Esophagus (tissue), 2 donors: ENCODE measurements around the gene TRPC4. TPM values are rescaled to one million over a fixed set of nuclear protein-coding genes. Genes with fewer than 3 reads are reported as not detected.
"Not testable (repeated sequence)": the region's sequence is repeated elsewhere in the genome, so short reads cannot be mapped to it uniquely, and the experiment has no call there.

Experiments
- H3K27ac ChIP-seq, 2 donors: one replicate each; pipeline ENCODE4 v1.5.1; 2013; ENCODE audit warnings: low read depth in 2 of 2, mild to moderate bottlenecking in 2 of 2, inconsistent platforms in 1 of 2, low read length in 1 of 2, moderate library complexity in 1 of 2
- H3K27me3 ChIP-seq, 2 donors: one replicate each; pipeline ENCODE4 v1.6.1; 2013; ENCODE audit warnings: low read length in 2 of 2, control low read depth in 1 of 2, mild to moderate bottlenecking in 1 of 2; ENCODE audit not compliant: insufficient read depth in 2 of 2, control insufficient read depth in 1 of 2
- H3K36me3 ChIP-seq, 2 donors: one replicate each; pipeline ENCODE4 v1.6.1; 2013; ENCODE audit warnings: low read length in 1 of 2; ENCODE audit not compliant: control insufficient read depth in 2 of 2, insufficient read depth in 2 of 2
- H3K4me1 ChIP-seq, 2 donors: one replicate each; pipeline ENCODE4 v1.6.1; 2013; ENCODE audit warnings: low read length in 1 of 2; ENCODE audit not compliant: control insufficient read depth in 2 of 2, insufficient read depth in 2 of 2
- H3K4me3 ChIP-seq, 2 donors: one replicate each; pipeline ENCODE4 v1.5.1; 2013; ENCODE audit warnings: low read length in 2 of 2, mild to moderate bottlenecking in 2 of 2, low read depth in 1 of 2, moderate library complexity in 1 of 2
- H3K9me3 ChIP-seq, 2 donors: one replicate each; pipeline ENCODE4 v1.6.1; 2013; ENCODE audit warnings: mild to moderate bottlenecking in 2 of 2, low read depth in 1 of 2, low read length in 1 of 2, moderate library complexity in 1 of 2; ENCODE audit not compliant: control insufficient read depth in 2 of 2, insufficient read depth in 1 of 2
- WGBS, 2 donors: extraction: QIAGEN DNeasy Blood & Tissue Kit; methylation state at CpG; one replicate each; pipeline ENCODE4 v1.1.7; 2013; 5-methylcytosine and 5-hydroxymethylcytosine counted together
- polyA plus RNA-seq, 2 donors: library from polyadenylated mRNA; stranded (reverse); fragments of 200-250 nt; gene quantifications; one replicate each; pipeline ENCODE4 v1.2.3, GENCODE V29; 2013
- donor health status: healthy with polysubstance abuse.
- donor health status: Bipolar disorder and iron deficiency.

The TRPC4 gene
- polyA plus RNA-seq, 2 donors = 0.04 to 0.06 TPM

DNA sequence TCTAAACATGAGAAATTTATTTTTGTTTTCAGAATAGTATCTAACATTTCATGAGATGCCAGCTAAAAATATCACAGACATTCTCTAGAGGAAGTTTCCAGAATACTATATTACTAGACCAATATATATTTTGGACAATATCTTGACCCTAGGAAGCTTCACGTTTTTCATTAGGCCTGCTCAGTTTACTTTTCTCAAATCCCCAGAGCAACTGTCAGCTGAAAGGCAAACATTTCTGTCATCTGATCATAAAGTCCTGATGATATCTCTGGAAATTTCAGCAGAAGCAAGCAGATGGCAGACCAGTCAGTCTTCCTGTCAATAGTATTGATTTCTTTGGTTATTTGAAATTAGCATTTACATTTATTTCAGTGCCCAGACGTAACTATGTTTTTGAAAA lies 275.0 kb downstream of the TRPC4 start:
- Histone ChIP-seq H3K27ac (no peak overlapping the region), H3K36me3 (no peaks in the 10 kb centered on the region), H3K4me1 (no peaks in the 10 kb centered on the region), H3K27me3 (no peaks in the 10 kb centered on the region), H3K9me3 (no peaks in the 10 kb centered on the region), H3K4me3 (no peak overlapping the region)
- 50% methylated on average over 2 of the region's 2 CpGs for WGBS, 2 donors

DNA sequence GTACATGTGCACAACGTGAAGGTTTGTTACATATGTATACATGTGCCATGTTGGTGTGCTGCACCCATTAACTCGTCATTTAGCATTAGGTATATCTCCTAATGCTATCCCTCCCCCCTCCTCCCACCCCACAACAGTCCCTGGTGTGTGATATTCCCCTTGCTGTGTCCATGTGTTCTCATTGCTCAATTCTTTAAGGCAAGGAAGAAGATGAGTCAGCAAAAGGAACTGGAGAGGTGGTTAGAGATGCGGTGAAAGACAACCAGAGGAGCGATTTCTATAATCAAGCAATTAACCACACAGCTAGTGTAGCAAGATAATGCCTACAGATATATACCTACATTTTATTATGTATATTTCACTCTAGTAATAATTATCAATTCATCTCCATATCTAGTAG lies 280.2 kb downstream of the TRPC4 start:
- H3K27me3 ChIP-seq, H3K9me3 ChIP-seq, H3K4me1 ChIP-seq, H3K4me3 ChIP-seq, H3K36me3 ChIP-seq, H3K27ac ChIP-seq: not testable (repeated sequence)
- WGBS, 2 donors = 80 to 84% methylated on average over 4 of the region's 4 CpGs

DNA sequence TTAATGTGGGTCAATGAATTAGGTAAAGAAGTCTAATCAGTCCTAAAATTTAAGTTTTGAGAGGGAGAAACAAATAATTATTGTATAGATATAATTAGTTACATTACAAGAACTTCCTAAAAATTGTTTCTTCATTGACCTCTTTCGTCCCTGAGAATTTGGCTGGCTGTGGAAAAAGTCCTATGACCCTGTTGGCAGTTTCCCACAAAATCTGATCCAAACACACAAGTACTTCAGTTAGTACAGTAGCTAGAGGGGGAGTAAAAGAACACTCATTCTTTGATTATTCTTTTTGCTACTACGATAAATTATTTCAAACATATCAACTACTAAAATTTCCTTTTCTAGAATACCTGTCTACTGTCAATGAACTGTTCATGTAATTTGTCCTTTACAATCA lies 282.3 kb downstream of the TRPC4 start:
- no peak overlapping the region for H3K4me3 ChIP-seq
- H3K27me3 ChIP-seq = no peaks in the 10 kb centered on the region
- H3K27ac ChIP-seq = no peak overlapping the region
- no peaks in the 10 kb centered on the region for H3K4me1 ChIP-seq
- H3K9me3 ChIP-seq = no peaks in the 10 kb centered on the region
- no peaks in the 10 kb centered on the region for H3K36me3 ChIP-seq
- 57 to 65% methylated on average over 2 of the region's 2 CpGs for WGBS, 2 donors
